Astrocyte (in vitro differentiated cells and primary cell): ENCODE results near the gene ABCG4.

Experiments used
- CTCF ChIP-seq: IDR thresholded peaks from 2 replicates; pipeline ENCODE4 v1.5.1; 2011; ENCODE audit warnings: low read depth, mild to moderate bottlenecking, inconsistent platforms, low read length, moderate library complexity; ENCODE audit not compliant: insufficient read depth
- EZH2 ChIP-seq: IDR thresholded peaks from 2 replicates; pipeline ENCODE4 v1.6.1; 2012; ENCODE audit warnings: mild to moderate bottlenecking, low read length, inconsistent platforms; ENCODE audit not compliant: insufficient read depth

DNA sequence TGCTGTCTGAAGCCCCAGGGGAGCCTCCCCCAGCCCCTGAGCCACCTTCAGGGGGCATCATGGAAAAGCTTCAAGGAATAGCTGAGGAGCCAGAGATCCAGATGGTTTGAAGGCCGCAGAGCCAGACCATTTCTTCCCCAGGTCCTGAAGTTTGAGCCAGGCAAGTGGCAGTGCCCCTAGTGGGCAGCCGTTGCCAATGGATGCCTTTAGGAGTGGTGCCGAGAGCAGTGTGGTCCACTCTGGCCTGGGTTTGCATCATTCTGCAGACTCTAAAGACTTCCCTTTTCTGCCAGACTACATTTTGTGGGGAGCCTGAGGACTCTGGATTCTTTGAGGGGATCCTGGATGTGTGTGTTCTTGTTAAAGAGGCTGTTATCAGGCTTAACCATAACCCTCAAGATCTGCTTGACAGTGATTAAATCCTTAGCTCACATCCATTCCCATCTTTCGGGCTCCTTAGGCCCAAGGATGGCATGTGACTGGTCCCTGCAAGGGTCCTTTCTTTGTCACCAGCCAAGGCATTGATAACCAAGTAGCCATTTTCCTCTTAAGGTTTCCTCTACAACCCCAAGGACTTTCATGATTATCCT is 14.4 kb upstream of the ABCG4 start:
- peak; percentile 46 for TF ChIP-seq CTCF
- no peak for TF ChIP-seq EZH2
